HG03342 (cell line): ENCODE results near the gene ZNF716.
"Not testable (repeated sequence)": the region's sequence is repeated elsewhere in the genome, so short reads cannot be mapped to it uniquely, and the experiment has no call there.

Experiments
- ATAC-seq: cut with Tn5 transposase; IDR thresholded peaks from one replicate; pipeline ENCODE4 v1.9.1; 2021; ENCODE audit warnings: mild to moderate bottlenecking, moderate library complexity; ENCODE audit not compliant: unreplicated experiment

ZNF716 gene

GRCh38 chr7:57449904-57450303, at the start of gene ZNF716:
TSS of gene ZNF716 (plus strand) at chr7:57450177. CDS start at chr7:57450289, 112 bp downstream.
- ATAC-seq = no peak

GRCh38 chr7:57400531-57401155, 49.3 kb upstream of the ZNF716 start:
- ATAC-seq = no peak

- ATAC-seq = not testable (repeated sequence)
These were observed 46.9 kb upstream of the ZNF716 start for GRCh38 chr7:57403051-57403450.

GRCh38 chr7:57403601-57404342, 46.2 kb upstream of the ZNF716 start:
- no peak for ATAC-seq

GRCh38 chr7:57404343-57404966, 45.5 kb upstream of the ZNF716 start:
- no peak for ATAC-seq

- ATAC-seq = no peak
These were observed 45.0 kb upstream of the ZNF716 start for GRCh38 chr7:57404967-57405421.

GRCh38 chr7:57407125-57407524, 42.9 kb upstream of the ZNF716 start:
- ATAC-seq = no peak

GRCh38 chr7:57412168-57412567, 37.8 kb upstream of the ZNF716 start:
- no peak for ATAC-seq

GRCh38 chr7:57412618-57413017, 37.4 kb upstream of the ZNF716 start:
- ATAC-seq = no peak

GRCh38 chr7:57413529-57414398, 36.2 kb upstream of the ZNF716 start:
- ATAC-seq = no peak

GRCh38 chr7:57414415-57414814, 35.6 kb upstream of the ZNF716 start:
- no peak for ATAC-seq

GRCh38 chr7:57414852-57415251, 35.1 kb upstream of the ZNF716 start:
- no peak for ATAC-seq

GRCh38 chr7:57415326-57415725, 34.7 kb upstream of the ZNF716 start:
- ATAC-seq = no peak

- ATAC-seq = no peak
These were observed 34.2 kb upstream of the ZNF716 start for GRCh38 chr7:57415730-57416129.

- no peak for ATAC-seq
These were observed 33.2 kb upstream of the ZNF716 start for GRCh38 chr7:57416601-57417358.

- no peak for ATAC-seq
These were observed 32.2 kb upstream of the ZNF716 start for GRCh38 chr7:57417736-57418135.

GRCh38 chr7:57423768-57424167, 26.2 kb upstream of the ZNF716 start:
- ATAC-seq = no peak

GRCh38 chr7:57424515-57425238, 25.3 kb upstream of the ZNF716 start:
- ATAC-seq = no peak

GRCh38 chr7:57425239-57425944, 24.6 kb upstream of the ZNF716 start:
- ATAC-seq = no peak
